Activated CD4-positive, alpha-beta T cell treated with anti-CD3 and anti-CD28 coated beads, Interleukin-10, Interleukin-2, amounts not matched to agents 100 ng/mL and 50 ng/mL, durations not matched to agents 16 hours and 8 hours (primary cell): ENCODE measurements around the gene IL33.
"Not testable (repeated sequence)": the region's sequence is repeated elsewhere in the genome, so short reads cannot be mapped to it uniquely, and the experiment has no call there.

Experiments
- DNase-seq: peaks from one replicate; pipeline ENCODE4 v3.0.0-alpha.2; 2020

IL33 gene

GRCh38 chr9:6215562-6215961 lies at the start of gene IL33:
Gene IL33, plus strand, starts transcription at chr9:6215807. Its CDS starts 25,888 bp downstream, at chr9:6241695.
- no peak for DNase-seq

- no peak for DNase-seq
Observed at GRCh38 chr9:6171667-6172066, 43.9 kb upstream of the IL33 start.

- no peak for DNase-seq
Observed at GRCh38 chr9:6173914-6174313, 41.7 kb upstream of the IL33 start.

- not testable (repeated sequence) for DNase-seq
Observed at GRCh38 chr9:6182549-6183226, 32.9 kb upstream of the IL33 start.

GRCh38 chr9:6183227-6183551 lies 32.4 kb upstream of the IL33 start:
- no peak for DNase-seq

GRCh38 chr9:6183627-6184026 lies 32.0 kb upstream of the IL33 start:
- no peak for DNase-seq

GRCh38 chr9:6184749-6185645 lies 30.6 kb upstream of the IL33 start:
- DNase-seq, result peak; percentile 4

GRCh38 chr9:6186691-6187090 lies 28.9 kb upstream of the IL33 start:
- no peak for DNase-seq

- DNase-seq, result no peak
Observed at GRCh38 chr9:6187272-6187671, 28.3 kb upstream of the IL33 start.

GRCh38 chr9:6188466-6188865 lies 27.1 kb upstream of the IL33 start:
- DNase-seq, result no peak

GRCh38 chr9:6188906-6189305 lies 26.7 kb upstream of the IL33 start:
- DNase-seq, result no peak

- no peak for DNase-seq
Observed at GRCh38 chr9:6194934-6195333, 20.7 kb upstream of the IL33 start.

GRCh38 chr9:6195714-6196360 lies 19.8 kb upstream of the IL33 start:
- DNase-seq, result no peak

GRCh38 chr9:6197330-6197729 lies 18.3 kb upstream of the IL33 start:
- no peak for DNase-seq

GRCh38 chr9:6198251-6198650 lies 17.4 kb upstream of the IL33 start:
- no peak for DNase-seq

GRCh38 chr9:6199596-6199995 lies 16.0 kb upstream of the IL33 start:
- no peak for DNase-seq

- DNase-seq, result no peak
Observed at GRCh38 chr9:6200761-6201160, 14.8 kb upstream of the IL33 start.

GRCh38 chr9:6209966-6210365 lies 5.6 kb upstream of the IL33 start:
- no peak for DNase-seq

- no peak for DNase-seq
Observed at GRCh38 chr9:6212722-6213375, 2.8 kb upstream of the IL33 start.

- no peak for DNase-seq
Observed at GRCh38 chr9:6214434-6214833, 1.2 kb upstream of the IL33 start.

GRCh38 chr9:6214903-6215302 lies 704 bp upstream of the IL33 start:
- no peak for DNase-seq

GRCh38 chr9:6216002-6216401 lies 395 bp downstream of the IL33 start:
- DNase-seq, result no peak

- no peak for DNase-seq
Observed at GRCh38 chr9:6216951-6217350, 1.3 kb downstream of the IL33 start.
